Fibroblast of lung (primary cell): Measurements from ENCODE around the gene ANAPC13.

Experiments used
- CTCF ChIP-seq, 2 donors: IDR thresholded peaks in 1 of 2; conservative IDR thresholded peaks in 1 of 2; 1 replicate in 1 of 2; 2 replicates in 1 of 2; pipeline ENCODE4 v1.5.1; 2011 to 2012; ENCODE audit warnings: low read length in 2 of 2, control low read depth in 1 of 2, inconsistent platforms in 1 of 2, low read depth in 1 of 2, mild to moderate bottlenecking in 1 of 2
- EZH2 ChIP-seq: IDR thresholded peaks from 2 replicates; pipeline ENCODE4 v1.5.1; 2012; ENCODE audit warnings: low read length, control low read depth, mild to moderate bottlenecking; ENCODE audit errors: missing control alignments

- TF ChIP-seq CTCF (conservative IDR thresholded peaks at IDR 0.05 in 1 of 2, IDR thresholded peaks at IDR 0.05 in 1 of 2; ENCODE audit: low read depth in 1 of 2, low read length in 2 of 2) (no peak), EZH2 (no peak)
Measured at GRCh38 chr3:134535186-134535970, 49.6 kb upstream of the ANAPC13 start.
